IMR-90 (cell line): Measurements from ENCODE around the gene LMAN2L. TPM values are rescaled to one million over a fixed set of nuclear protein-coding genes. Genes with fewer than 3 reads are reported as not detected.

Source experiments
- ATAC-seq: fragments of 200-7000 bp; cut with Tn5 transposase; 2 replicates; pipeline ENCODE4 v1.9.1; 2020; ENCODE audit warnings: low read depth, mild to moderate bottlenecking, moderate library complexity
- BruUV-seq: library from RNA; stranded (reverse); fragments of 400-500 nt; replicated peaks from 2 replicates; lab custom pipeline; 2021; lab: Mats Ljungman, UMichigan
- CTCF ChIA-PET: fragments of 300-600 bp; formaldehyde crosslinking; extraction: SDS; loops from one replicate; lab custom pipeline; 2021; ENCODE audit warnings: antibody characterized with exemption; lab: Yijun Ruan, JAX
- POLR2A ChIA-PET: fragments of 300-600 bp; sonication (Branson Sonifier 250); formaldehyde crosslinking; loops from one replicate; lab custom pipeline; 2022; ENCODE audit warnings: antibody characterized with exemption; ENCODE audit not compliant: unreplicated experiment; lab: Charles Lee
- DNase-seq: peaks from one replicate; pipeline ENCODE4 v3.0.0; 2013
- H2AFZ ChIP-seq: replicated peaks from 2 replicates; pipeline ENCODE3; 2013; ENCODE audit warnings: low read length, mild to moderate bottlenecking; ENCODE audit not compliant: poor library complexity
- H2AK5ac ChIP-seq: 2 replicates; pipeline ENCODE4 v1.6.1; 2013; ENCODE audit warnings: low read depth, low read length, inconsistent platforms
- H2AK9ac ChIP-seq: replicated peaks from 2 replicates; pipeline ENCODE3; 2013; ENCODE audit warnings: mild to moderate bottlenecking, low read depth, low read length, moderate library complexity; ENCODE audit not compliant: poor library complexity
- H2BK120ac ChIP-seq: 2 replicates; pipeline ENCODE4 v1.6.1; 2013; ENCODE audit warnings: low read depth, low read length, inconsistent platforms
- H2BK15ac ChIP-seq: 3 replicates; pipeline ENCODE4 v1.6.1; 2013; ENCODE audit warnings: low read depth, low read length, inconsistent platforms
- H2BK20ac ChIP-seq: 2 replicates; pipeline ENCODE4 v1.6.1; 2013; ENCODE audit warnings: low read depth, mild to moderate bottlenecking, inconsistent platforms, low read length, moderate library complexity
- H2BK5ac ChIP-seq: 2 replicates; pipeline ENCODE4 v1.6.1; 2013; ENCODE audit warnings: mild to moderate bottlenecking, low read depth, low read length, inconsistent platforms; ENCODE audit not compliant: poor library complexity, severe bottlenecking
- H3K14ac ChIP-seq: replicated peaks from 2 replicates; pipeline ENCODE4 v1.6.1; 2013; ENCODE audit warnings: low read depth, low read length, inconsistent platforms
- H3K18ac ChIP-seq: 2 replicates; pipeline ENCODE4 v1.6.1; 2013; ENCODE audit warnings: low read depth, low read length, control low read depth
- H3K23ac ChIP-seq: 2 replicates; pipeline ENCODE4 v1.6.1; 2013; ENCODE audit warnings: low read depth, low read length, inconsistent platforms
- H3K27ac ChIP-seq: 2 replicates; pipeline ENCODE4 v1.5.1; 2013; ENCODE audit warnings: mild to moderate bottlenecking, control low read depth, low read length; ENCODE audit not compliant: insufficient read depth
- H3K27me3 ChIP-seq: 2 replicates; pipeline ENCODE4 v1.6.1; 2013; ENCODE audit warnings: low read length; ENCODE audit not compliant: control insufficient read depth, insufficient read depth
- H3K36me3 ChIP-seq: 2 replicates; pipeline ENCODE4 v1.6.1; 2013; ENCODE audit warnings: low read length, mixed read lengths; ENCODE audit not compliant: control insufficient read depth, insufficient read depth
- H3K4ac ChIP-seq: 2 replicates; pipeline ENCODE4 v1.6.1; 2013; ENCODE audit warnings: low read depth, low read length, inconsistent platforms
- H3K4me1 ChIP-seq: 2 replicates; pipeline ENCODE4 v1.6.1; 2013; ENCODE audit warnings: low read length, mixed read lengths; ENCODE audit not compliant: control insufficient read depth, insufficient read depth
- H3K4me2 ChIP-seq: 2 replicates; pipeline ENCODE4 v1.6.1; 2013; ENCODE audit warnings: low read depth, mild to moderate bottlenecking, control low read depth, low read length, moderate library complexity
- H3K4me3 ChIP-seq: 2 replicates; pipeline ENCODE4 v1.5.1; 2013; ENCODE audit warnings: low read depth, mild to moderate bottlenecking, control low read depth, low read length, moderate library complexity; ENCODE audit not compliant: insufficient read depth
- H3K56ac ChIP-seq: 2 replicates; pipeline ENCODE4 v1.6.1; 2013; ENCODE audit warnings: low read length, inconsistent platforms; ENCODE audit not compliant: insufficient read depth; ENCODE audit errors: extremely low read depth
- H3K79me1 ChIP-seq, 2 experiments: 2 replicates each; pipeline ENCODE4 v1.6.1; 2013; ENCODE audit warnings: low read length in 2 of 2, inconsistent platforms in 1 of 2, low read depth in 1 of 2
- H3K9ac ChIP-seq: 2 replicates; pipeline ENCODE4 v1.6.1; 2013; ENCODE audit warnings: low read depth, low read length, control low read depth
- H3K9me1 ChIP-seq: 2 replicates; pipeline ENCODE4 v1.6.1; 2013; ENCODE audit warnings: low read length, inconsistent platforms; ENCODE audit not compliant: insufficient read depth
- H3K9me3 ChIP-seq: 2 replicates; pipeline ENCODE4 v1.6.1; 2013; ENCODE audit warnings: low read length; ENCODE audit not compliant: control insufficient read depth, insufficient read depth
- H4K20me1 ChIP-seq: 2 replicates; pipeline ENCODE4 v1.6.1; 2013; ENCODE audit warnings: low read length, inconsistent platforms; ENCODE audit not compliant: insufficient read depth
- H4K5ac ChIP-seq: 2 replicates; pipeline ENCODE4 v1.6.1; 2013; ENCODE audit warnings: mild to moderate bottlenecking, low read depth, low read length, control low read depth
- H4K8ac ChIP-seq, 2 experiments: 2 replicates each; pipeline ENCODE4 v1.6.1; 2013; ENCODE audit warnings: low read depth in 2 of 2, low read length in 2 of 2, control low read depth in 1 of 2, inconsistent platforms in 1 of 2
- H4K91ac ChIP-seq: 2 replicates; pipeline ENCODE4 v1.6.1; 2013; ENCODE audit warnings: low read depth, low read length, inconsistent platforms; ENCODE audit not compliant: insufficient read depth
- BHLHE40 ChIP-seq: fragments of 150-350 bp; IDR thresholded peaks from 2 replicates; pipeline ENCODE4 v1.6.1; 2016; ENCODE audit warnings: mild to moderate bottlenecking, low read depth, low read length
- CEBPB ChIP-seq: IDR thresholded peaks from 2 replicates; pipeline ENCODE4 v1.6.1; 2012; ENCODE audit warnings: low read depth, low read length, improper control_type of control experiment
- POLR2A ChIP-seq: IDR thresholded peaks from 2 replicates; pipeline ENCODE4 v1.6.1; 2012; ENCODE audit warnings: mild to moderate bottlenecking, low read depth, low read length
- WGBS, 2 experiments: methylation state at CpG; one replicate each; pipeline versions ENCODE4 v1.1.5 to v1.1.7; 2013; ENCODE audit warnings: missing lambda C conversion rate in 2 of 2; ENCODE audit not compliant: insufficient read length in 1 of 2; ENCODE audit errors: extremely low coverage in 2 of 2; 5-methylcytosine and 5-hydroxymethylcytosine counted together
- dilution Hi-C: fragments of 300-500 bp; cut with HindIII; formaldehyde crosslinking; loops from one replicate; pipeline ENCODE4 v1.14.3; 2018; ENCODE audit warnings: low sequenced_read_pairs; ENCODE audit not compliant: unreplicated experiment
- in situ Hi-C: fragments of 300-500 bp; cut with MboI; formaldehyde crosslinking; loops from 3 replicates; pipeline ENCODE4 v1.14.3; 2019; ENCODE audit warnings: low sequenced_read_pairs, inconsistent platforms, mixed read lengths
- intact Hi-C: fragments of 100-400 bp; cut with micrococcal nuclease; formaldehyde crosslinking; loops from 2 replicates; pipeline ENCODE4 v1.10.0; 2022
- polyA plus RNA-seq, 3 experiments: library from polyadenylated mRNA; depleted of rRNA; stranded (reverse); fragments of >200 nt; gene quantifications; 2 replicates each; pipeline ENCODE4 v1.2.3, GENCODE V29; 2012; ENCODE audit warnings: low replicate concordance in 1 of 3
- total RNA-seq: library from RNA; depleted of rRNA; stranded (reverse); fragments of >200 nt; gene quantifications from 2 replicates; pipeline ENCODE4 v1.2.3, GENCODE V29; 2012

LMAN2L gene
- total and polyA plus RNA-seq, 2 of the 4 experiments (the other 2 are of a cell fraction): 22.5 to 22.9 TPM

DNA sequence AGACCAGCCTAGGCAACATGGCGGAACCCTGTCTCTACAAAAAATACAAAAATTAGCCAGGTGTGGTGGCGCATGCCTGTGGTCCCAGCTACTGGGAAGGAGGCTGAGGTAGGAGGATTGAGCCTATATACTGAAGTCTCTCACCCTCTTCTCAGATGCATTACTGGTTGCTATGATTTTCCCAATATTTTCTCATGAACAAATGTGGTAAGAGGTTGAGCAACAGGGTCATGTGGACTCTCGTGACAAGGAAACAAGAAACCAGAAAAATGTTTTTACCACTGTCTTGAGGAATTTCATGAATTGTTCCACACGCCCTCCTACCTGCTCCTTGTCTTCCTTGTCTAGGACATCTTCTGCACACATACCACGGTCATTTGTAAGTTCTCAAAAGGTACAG lies 12.4 kb downstream of the LMAN2L start:
- H3K36me3 ChIP-seq: peaks cover 28% of the 10 kb centered on the region
- H4K20me1 ChIP-seq: no peaks in the 10 kb centered on the region
- no peak overlapping the region for H3K56ac ChIP-seq
- DNase-seq (no peak), ATAC-seq (no peak)
- CTCF ChIA-PET: interaction anchor here (0.6 kb wide), 1 partner anchor 495 kb away, joined by 9 read pairs; no protein-coding TSS in a partner anchor
- H3K27me3 ChIP-seq: no peaks in the 10 kb centered on the region
- WGBS, 2 experiments: 93% methylated on average over 2 of the region's 5 CpGs; no CpG with 5 or more reads in 1 of the 2 experiments
- intact Hi-C loops: no loop called here
- H3K4me2 ChIP-seq: no peak overlapping the region
- H2AK9ac ChIP-seq: no peak overlapping the region
- H4K5ac ChIP-seq: no peak overlapping the region
- no peak overlapping the region for H4K91ac ChIP-seq
- no peak overlapping the region for H3K14ac ChIP-seq
- H3K79me1 ChIP-seq: no peaks in the 10 kb centered on the region
- H2BK120ac ChIP-seq: no peak overlapping the region
- dilution Hi-C loops: no loop called here
- no peak overlapping the region for H2BK20ac ChIP-seq
- H3K4ac ChIP-seq: no peak overlapping the region
- H2BK5ac ChIP-seq: no peak overlapping the region
- no TSS peak for BruUV-seq
- no peak overlapping the region for H3K9ac ChIP-seq
- no peaks in the 10 kb centered on the region for H3K9me1 ChIP-seq
- no peak overlapping the region for H4K8ac ChIP-seq
- TF ChIP-seq BHLHE40 (no peak), CEBPB (no peak), POLR2A (no peak)
- H3K18ac ChIP-seq: no peak overlapping the region
- in situ Hi-C loops: no loop called here
- H2AK5ac ChIP-seq: no peak overlapping the region
- H2BK15ac ChIP-seq: no peak overlapping the region
- no peak overlapping the region for H3K23ac ChIP-seq
- no peaks in the 10 kb centered on the region; the same call in 1 of the 2 replicates for H3K4me1 ChIP-seq
- no peak overlapping the region for H3K27ac ChIP-seq
- POLR2A ChIA-PET: no interaction called here
- no peak overlapping the region for H3K4me3 ChIP-seq
- H2AFZ ChIP-seq: no peak overlapping the region
- H3K9me3 ChIP-seq: no peaks in the 10 kb centered on the region
